Keratinocyte (primary cell): Measurements from ENCODE around the gene DMD. TPM values are rescaled to one million over a fixed set of nuclear protein-coding genes. Genes with fewer than 3 reads are reported as not detected.

ENCODE experiments used
- DNase-seq: peaks from one replicate; pipeline ENCODE4 v3.0.0-alpha.2; 2011; ENCODE audit warnings: low read depth, missing footprints, low spot score
- FAIRE-seq: peaks from 2 replicates; lab custom pipeline; 2011; peaks lifted over from hg19 to GRCh38; lab: Jason Lieb, UNC
- H2AFZ ChIP-seq: 2 replicates; pipeline ENCODE4 v1.6.0; 2012; ENCODE audit warnings: low read length, control low read depth, inconsistent platforms; ENCODE audit not compliant: control insufficient read depth
- H3K27ac ChIP-seq: 2 replicates; pipeline ENCODE4 v1.5.1; 2011; ENCODE audit warnings: low read length; ENCODE audit not compliant: control insufficient read depth, insufficient read depth
- H3K27me3 ChIP-seq: 3 replicates; pipeline ENCODE4 v1.6.0; 2011; ENCODE audit warnings: low read length; ENCODE audit not compliant: control insufficient read depth, insufficient read depth; ENCODE audit errors: extremely low read depth
- H3K36me3 ChIP-seq, 2 experiments: 2 replicates in 1 of 2; 3 replicates in 1 of 2; pipeline ENCODE4 v1.5.1; 2011; ENCODE audit warnings: low read length in 2 of 2, mild to moderate bottlenecking in 1 of 2; ENCODE audit not compliant: control insufficient read depth in 2 of 2, insufficient read depth in 2 of 2; ENCODE audit errors: extremely low read depth in 1 of 2
- H3K4me1 ChIP-seq: 3 replicates; pipeline ENCODE4 v1.5.1; 2011; ENCODE audit warnings: low read length; ENCODE audit not compliant: control insufficient read depth, insufficient read depth; ENCODE audit errors: extremely low read depth
- H3K4me2 ChIP-seq: 3 replicates; pipeline ENCODE4 v1.6.0; 2011; ENCODE audit warnings: low read depth, low read length; ENCODE audit not compliant: control insufficient read depth, insufficient read depth; ENCODE audit errors: extremely low read depth
- H3K4me3 ChIP-seq, 3 experiments: fragments of 200-600 bp in 1 of 3; sonication (generic) in 1 of 3; 2 replicates in 2 of 3; 3 replicates in 1 of 3; pipeline ENCODE4 v1.5.1; 2011 to 2016; ENCODE audit warnings: low read length in 3 of 3, mild to moderate bottlenecking in 3 of 3, control low read depth in 2 of 3, inconsistent platforms in 1 of 3, low read depth in 1 of 3, mixed read lengths in 1 of 3, mixed run types in 1 of 3, moderate library complexity in 1 of 3; ENCODE audit not compliant: control insufficient read depth in 2 of 3, insufficient read depth in 2 of 3; ENCODE audit errors: extremely low read depth in 1 of 3
- H3K79me2 ChIP-seq: 2 replicates; pipeline ENCODE4 v1.6.0; 2012; ENCODE audit warnings: low read length; ENCODE audit not compliant: control insufficient read depth, insufficient read depth
- H3K9ac ChIP-seq: 3 replicates; pipeline ENCODE4 v1.6.0; 2011; ENCODE audit warnings: low read length; ENCODE audit not compliant: control insufficient read depth, insufficient read depth; ENCODE audit errors: extremely low read depth
- H3K9me1 ChIP-seq: 3 replicates; pipeline ENCODE4 v1.6.0; 2011; ENCODE audit warnings: low read length; ENCODE audit not compliant: control insufficient read depth, insufficient read depth; ENCODE audit errors: extremely low read depth
- H3K9me3 ChIP-seq: 2 replicates; pipeline ENCODE4 v1.5.1; 2012; ENCODE audit warnings: low read depth, low read length; ENCODE audit not compliant: control insufficient read depth
- H4K20me1 ChIP-seq: 3 replicates; pipeline ENCODE4 v1.6.0; 2011; ENCODE audit warnings: low read length; ENCODE audit not compliant: control insufficient read depth, insufficient read depth; ENCODE audit errors: extremely low read depth
- EZH2 ChIP-seq: IDR thresholded peaks from one replicate; pipeline ENCODE4 v1.6.1; 2012; ENCODE audit warnings: inconsistent platforms, mild to moderate bottlenecking, low read length, moderate library complexity
- dilution Hi-C: fragments of 300-500 bp; cut with MboI; formaldehyde crosslinking; loops from one replicate; pipeline ENCODE4 v1.7.0; 2020; ENCODE audit warnings: low sequenced_read_pairs; ENCODE audit not compliant: extremely low pct_ligation_motif_present
- polyA plus RNA-seq, 5 experiments: library from polyadenylated mRNA; depleted of rRNA in 3 of 5; stranded (reverse) in 3 of 5; stranded (forward) in 1 of 5; unstranded in 1 of 5; fragments of >200 nt; gene quantifications; 1 replicate in 1 of 5; 2 replicates in 3 of 5; 3 replicates in 1 of 5; pipeline versions ENCODE4 v1.2.1 to v1.2.3, GENCODE V29; 2011 to 2012; ENCODE audit warnings: missing spikeins in 2 of 5, low read depth in 1 of 5, low replicate concordance in 1 of 5
- TF ChIP-seq, protein P1 (sequence below), 3 experiments: IDR thresholded peaks in 1 of 3; conservative IDR thresholded peaks in 1 of 3; optimal IDR thresholded peaks in 1 of 3; 2 replicates in 2 of 3; 3 replicates in 1 of 3; pipeline versions ENCODE3 to v1.5.1; 2011; ENCODE audit warnings: low read length in 3 of 3, mild to moderate bottlenecking in 3 of 3, moderate library complexity in 2 of 3, control low read depth in 1 of 3, inconsistent platforms in 1 of 3; ENCODE audit not compliant: insufficient read depth in 2 of 3; ENCODE audit errors: extremely low read depth in 1 of 3

The DMD gene
- polyA plus RNA-seq, 1 donor (not counting 4 experiments of a cell fraction or from before 2014, with no cell fraction given), result 8.9 TPM

DNA sequence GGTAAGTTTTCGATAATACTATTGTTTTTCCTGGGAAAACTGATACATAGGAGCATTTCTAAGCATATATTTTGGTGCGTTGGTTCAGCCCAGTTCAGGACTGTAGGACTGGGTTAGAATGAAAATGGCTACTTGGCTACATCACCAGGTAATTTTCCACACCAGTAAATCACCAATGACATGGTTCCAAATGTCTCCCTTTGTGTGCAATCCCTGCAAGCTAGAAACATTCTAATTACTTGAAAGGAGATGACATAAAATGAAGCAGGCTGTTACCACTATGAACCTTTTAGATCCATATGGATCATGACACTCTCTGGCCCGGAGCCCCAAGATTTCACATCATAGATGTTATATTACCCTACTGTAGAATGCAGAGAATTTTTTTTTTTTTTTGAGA is 1562.1 kb downstream of the DMD start:
- FAIRE-seq (no peak), DNase-seq (no peak)
- Histone ChIP-seq H3K4me2 (no peak overlapping the region), H2AFZ (no peak overlapping the region), H3K79me2 (no peaks in the 10 kb centered on the region), H4K20me1 (no peaks in the 10 kb centered on the region), H3K9me3 (no peaks in the 10 kb centered on the region), H3K4me3 (no peak overlapping the region), H3K36me3 (no peaks in the 10 kb centered on the region), H3K9ac (no peak overlapping the region), H3K27me3 (no peaks in the 10 kb centered on the region), H3K9me1 (no peaks in the 10 kb centered on the region), H3K27ac (no peak overlapping the region), H3K4me1 (no peaks in the 10 kb centered on the region)
- dilution Hi-C loops, result no loop called here
- no peak for TF ChIP-seq EZH2
- TF ChIP-seq, protein P1, sequence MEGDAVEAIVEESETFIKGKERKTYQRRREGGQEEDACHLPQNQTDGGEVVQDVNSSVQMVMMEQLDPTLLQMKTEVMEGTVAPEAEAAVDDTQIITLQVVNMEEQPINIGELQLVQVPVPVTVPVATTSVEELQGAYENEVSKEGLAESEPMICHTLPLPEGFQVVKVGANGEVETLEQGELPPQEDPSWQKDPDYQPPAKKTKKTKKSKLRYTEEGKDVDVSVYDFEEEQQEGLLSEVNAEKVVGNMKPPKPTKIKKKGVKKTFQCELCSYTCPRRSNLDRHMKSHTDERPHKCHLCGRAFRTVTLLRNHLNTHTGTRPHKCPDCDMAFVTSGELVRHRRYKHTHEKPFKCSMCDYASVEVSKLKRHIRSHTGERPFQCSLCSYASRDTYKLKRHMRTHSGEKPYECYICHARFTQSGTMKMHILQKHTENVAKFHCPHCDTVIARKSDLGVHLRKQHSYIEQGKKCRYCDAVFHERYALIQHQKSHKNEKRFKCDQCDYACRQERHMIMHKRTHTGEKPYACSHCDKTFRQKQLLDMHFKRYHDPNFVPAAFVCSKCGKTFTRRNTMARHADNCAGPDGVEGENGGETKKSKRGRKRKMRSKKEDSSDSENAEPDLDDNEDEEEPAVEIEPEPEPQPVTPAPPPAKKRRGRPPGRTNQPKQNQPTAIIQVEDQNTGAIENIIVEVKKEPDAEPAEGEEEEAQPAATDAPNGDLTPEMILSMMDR (optimal IDR thresholded peaks at IDR 0.05 in 1 of 3, IDR thresholded peaks at IDR 0.05 in 1 of 3, conservative IDR thresholded peaks at IDR 0.05 in 1 of 3; ENCODE audit: extremely low read depth in 1 of 3, insufficient read depth in 2 of 3, low read length in 3 of 3), result no peak

DNA sequence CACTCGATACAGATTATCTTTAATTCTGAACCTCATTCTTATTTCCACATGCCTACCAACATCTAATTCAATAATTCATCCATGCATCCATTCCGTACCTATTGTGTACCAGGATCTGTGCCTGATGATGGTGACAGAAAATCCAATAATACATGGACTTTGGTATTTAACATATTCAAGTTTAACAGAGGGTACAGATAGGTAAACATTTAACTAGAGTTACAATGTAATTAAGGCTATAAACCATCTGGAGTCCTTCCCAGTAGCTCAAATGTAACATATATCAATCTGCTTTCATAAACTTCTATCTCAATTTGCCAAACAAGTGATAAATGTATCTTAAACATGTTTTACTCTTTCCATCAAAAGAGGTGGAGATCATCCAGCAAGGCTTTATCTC is 1578.0 kb downstream of the DMD start:
- Histone ChIP-seq H3K9ac (no peak overlapping the region), H3K79me2 (no peaks in the 10 kb centered on the region), H3K36me3 (no peaks in the 10 kb centered on the region), H3K4me3 (no peak overlapping the region), H4K20me1 (no peaks in the 10 kb centered on the region), H3K27ac (no peak overlapping the region), H3K9me3 (no peaks in the 10 kb centered on the region), H2AFZ (no peak overlapping the region), H3K4me1 (no peaks in the 10 kb centered on the region), H3K27me3 (no peaks in the 10 kb centered on the region), H3K4me2 (no peak overlapping the region), H3K9me1 (no peaks in the 10 kb centered on the region)
- no peak for DNase-seq
- TF ChIP-seq, protein P1 (optimal IDR thresholded peaks at IDR 0.05 in 1 of 3, IDR thresholded peaks at IDR 0.05 in 1 of 3, conservative IDR thresholded peaks at IDR 0.05 in 1 of 3; ENCODE audit: extremely low read depth in 1 of 3, insufficient read depth in 2 of 3, low read length in 3 of 3), result no peak
- TF ChIP-seq EZH2, result no peak
- FAIRE-seq, result no peak
- dilution Hi-C loops, result no loop called here
